ENCODE measurements around the gene CLEC17A.
"Not testable (repeated sequence)": the region's sequence is repeated elsewhere in the genome, so short reads cannot be mapped to it uniquely, and the experiment has no call there.

DNA sequence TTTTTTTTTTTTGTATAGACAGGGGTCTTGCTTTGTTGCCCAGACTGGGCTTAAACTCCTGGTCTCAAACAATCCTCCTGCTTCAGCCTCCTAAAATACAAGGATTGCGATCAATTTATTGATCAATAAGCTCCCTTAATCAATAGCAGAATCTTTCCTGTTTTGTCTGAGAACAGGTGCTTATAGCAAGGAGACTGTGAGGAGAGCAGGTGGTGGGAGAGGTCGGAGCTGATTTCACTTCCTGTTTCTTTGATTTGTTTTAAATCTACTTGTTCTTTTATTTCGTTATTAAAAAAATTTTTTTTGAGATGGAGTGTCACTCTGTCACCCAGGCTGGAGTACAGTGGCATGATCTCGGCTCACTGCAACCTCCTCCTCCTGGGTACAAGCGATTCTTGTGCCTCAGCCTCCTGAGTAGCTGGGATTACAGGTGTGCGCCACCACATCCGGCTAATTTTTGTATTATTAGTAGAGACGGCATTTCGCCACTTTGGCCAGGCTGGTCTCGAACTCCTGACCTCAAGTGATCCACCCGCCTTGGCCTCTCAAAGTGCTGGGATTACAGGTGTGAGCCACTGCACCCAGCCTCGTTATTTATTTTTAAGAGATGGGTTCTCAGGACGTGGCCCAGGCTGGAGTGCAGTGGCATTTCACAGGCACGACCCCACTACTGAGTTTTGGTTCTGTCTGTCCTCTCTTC is 30.7 kb downstream of the CLEC17A start:
- TF ChIP-seq, protein P1, sequence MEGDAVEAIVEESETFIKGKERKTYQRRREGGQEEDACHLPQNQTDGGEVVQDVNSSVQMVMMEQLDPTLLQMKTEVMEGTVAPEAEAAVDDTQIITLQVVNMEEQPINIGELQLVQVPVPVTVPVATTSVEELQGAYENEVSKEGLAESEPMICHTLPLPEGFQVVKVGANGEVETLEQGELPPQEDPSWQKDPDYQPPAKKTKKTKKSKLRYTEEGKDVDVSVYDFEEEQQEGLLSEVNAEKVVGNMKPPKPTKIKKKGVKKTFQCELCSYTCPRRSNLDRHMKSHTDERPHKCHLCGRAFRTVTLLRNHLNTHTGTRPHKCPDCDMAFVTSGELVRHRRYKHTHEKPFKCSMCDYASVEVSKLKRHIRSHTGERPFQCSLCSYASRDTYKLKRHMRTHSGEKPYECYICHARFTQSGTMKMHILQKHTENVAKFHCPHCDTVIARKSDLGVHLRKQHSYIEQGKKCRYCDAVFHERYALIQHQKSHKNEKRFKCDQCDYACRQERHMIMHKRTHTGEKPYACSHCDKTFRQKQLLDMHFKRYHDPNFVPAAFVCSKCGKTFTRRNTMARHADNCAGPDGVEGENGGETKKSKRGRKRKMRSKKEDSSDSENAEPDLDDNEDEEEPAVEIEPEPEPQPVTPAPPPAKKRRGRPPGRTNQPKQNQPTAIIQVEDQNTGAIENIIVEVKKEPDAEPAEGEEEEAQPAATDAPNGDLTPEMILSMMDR (IDR thresholded peaks at IDR 0.05; ENCODE audit: control extremely low read depth in 1 of 3, insufficient read depth in 1 of 3, low read depth in 1 of 3, low read length in 3 of 3): not testable (repeated sequence)
- TF ChIP-seq NRF1 (IDR thresholded peaks at IDR 0.05; ENCODE audit: low read depth, low read length); RXRA (IDR thresholded peaks at IDR 0.05; ENCODE audit: insufficient read depth, low read depth, low read length); EZH2 (IDR thresholded peaks at IDR 0.05; ENCODE audit: low read depth, low read length, severe bottlenecking); CBX8 (IDR thresholded peaks at IDR 0.05; ENCODE audit: borderline replicate concordance, low read depth, low read length); POLR2A (IDR thresholded peaks at IDR 0.05; ENCODE audit: control extremely low read depth in 1 of 2, low read depth in 2 of 2, low read length in 2 of 2); RAD21 (IDR thresholded peaks at IDR 0.05 in 1 of 2, conservative IDR thresholded peaks at IDR 0.05 in 1 of 2; ENCODE audit: low read depth in 2 of 2, low read length in 2 of 2); POLR2AphosphoS5 (IDR thresholded peaks at IDR 0.05; ENCODE audit: low read depth, low read length); JUND (IDR thresholded peaks at IDR 0.05; ENCODE audit: low read length); TAF1 (IDR thresholded peaks at IDR 0.05; ENCODE audit: low read depth, low read length); EP300 (IDR thresholded peaks at IDR 0.05; ENCODE audit: borderline replicate concordance in 1 of 2, low read depth in 2 of 2, low read length in 2 of 2); JUN (IDR thresholded peaks at IDR 0.05; ENCODE audit: low read depth, low read length): not testable (repeated sequence)
